ENCODE data around the gene TBL1Y.

The TBL1Y gene

DNA sequence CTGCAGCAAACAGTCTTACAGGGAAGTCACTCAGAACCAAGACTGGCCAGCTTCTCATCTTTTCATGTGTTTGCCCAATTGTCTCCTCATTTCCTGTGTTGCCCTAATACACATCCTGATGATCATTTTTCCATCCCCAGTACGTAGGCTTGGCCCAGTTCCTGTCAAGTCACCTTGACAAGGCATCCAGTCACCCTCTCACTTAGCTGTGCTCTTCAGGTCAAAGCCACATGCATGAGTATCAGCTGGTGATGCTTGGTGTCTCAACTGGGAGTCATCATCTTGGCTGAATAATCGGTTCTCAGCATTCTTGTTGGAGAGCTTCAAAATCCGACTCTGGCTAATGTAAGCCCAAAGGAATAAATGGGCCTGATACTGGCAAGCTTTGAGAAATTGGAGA is 186.5 kb downstream of the TBL1Y start:
- no peak for DNase-seq

DNA sequence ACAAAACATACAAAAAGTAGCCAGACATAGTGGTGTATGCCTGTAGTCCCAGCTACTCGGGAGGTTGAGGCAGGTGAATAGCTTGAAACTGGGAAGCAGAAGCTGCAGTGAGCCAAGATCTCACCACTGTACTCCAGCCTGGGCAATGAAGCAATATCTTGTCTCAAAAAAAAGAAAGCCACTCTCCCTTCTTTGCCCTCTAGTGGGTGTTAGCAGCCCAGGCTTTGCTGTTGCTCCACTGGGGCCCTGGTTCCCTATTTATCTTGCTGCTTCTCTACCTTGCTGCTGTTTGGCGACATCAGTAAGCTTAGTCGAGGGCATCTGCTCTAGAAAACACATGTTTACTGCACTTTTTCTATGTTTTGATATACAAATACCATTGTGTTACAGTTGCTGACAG is 189.2 kb downstream of the TBL1Y start:
- DNase-seq: no peak

DNA sequence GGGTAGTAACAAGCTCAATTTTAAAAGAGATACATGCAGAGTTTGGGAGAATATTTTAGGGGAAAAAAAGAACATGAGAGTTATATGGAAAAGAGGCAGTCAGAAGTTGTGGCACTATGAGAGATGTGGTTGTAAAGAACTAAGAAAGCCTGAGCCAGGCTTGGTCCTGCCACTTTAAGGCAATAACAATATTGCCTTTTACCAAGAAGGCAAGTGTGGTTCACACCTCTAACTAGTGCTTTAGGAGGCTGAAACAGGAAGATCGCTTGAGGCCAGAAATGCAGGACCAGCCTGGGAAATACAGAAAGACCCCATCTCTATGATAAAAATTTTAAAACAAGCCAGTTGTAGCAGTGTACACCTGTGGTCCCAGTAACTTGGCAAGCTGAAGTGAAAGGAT is 192.2 kb downstream of the TBL1Y start:
- no peak for DNase-seq

DNA sequence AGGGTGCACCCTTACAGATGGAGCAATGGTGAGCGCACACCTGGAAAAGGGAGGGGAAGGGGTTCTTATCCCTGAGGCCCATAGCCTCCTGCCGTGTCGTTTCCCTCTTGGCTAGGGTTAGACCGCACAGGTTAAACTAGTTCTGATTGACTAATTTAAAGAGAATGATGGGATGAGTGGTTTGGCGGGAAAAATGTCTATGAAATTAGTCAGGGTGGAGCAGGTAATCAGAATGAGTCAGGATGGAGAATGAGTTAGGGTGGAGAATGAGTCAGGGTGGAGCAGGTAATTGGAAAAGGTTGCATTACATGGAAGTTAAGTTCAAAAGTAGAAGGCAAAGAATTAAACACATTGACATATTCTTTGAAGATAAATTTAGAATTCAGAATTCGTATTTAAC is 196.7 kb downstream of the TBL1Y start:
- DNase-seq: no peak

DNA sequence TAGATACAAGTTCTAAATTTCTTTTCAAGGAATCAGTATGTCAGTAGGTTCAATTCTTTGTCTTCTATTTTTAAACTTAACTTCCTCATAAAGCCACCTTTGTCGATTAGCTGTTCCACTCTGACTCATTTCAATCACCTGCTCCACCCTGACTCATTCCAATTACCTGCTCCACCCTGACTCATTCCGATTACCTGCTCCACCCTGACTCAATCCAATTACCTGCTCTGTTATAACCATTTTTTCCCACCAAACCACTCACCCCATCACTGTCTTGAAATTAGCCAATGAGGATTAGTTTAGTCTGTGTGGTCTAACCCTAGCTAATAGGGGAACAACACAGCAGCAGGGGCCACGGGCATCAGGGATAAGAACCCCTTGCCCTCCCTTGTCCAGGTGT is 199.6 kb downstream of the TBL1Y start:
- DNase-seq: no peak

DNA sequence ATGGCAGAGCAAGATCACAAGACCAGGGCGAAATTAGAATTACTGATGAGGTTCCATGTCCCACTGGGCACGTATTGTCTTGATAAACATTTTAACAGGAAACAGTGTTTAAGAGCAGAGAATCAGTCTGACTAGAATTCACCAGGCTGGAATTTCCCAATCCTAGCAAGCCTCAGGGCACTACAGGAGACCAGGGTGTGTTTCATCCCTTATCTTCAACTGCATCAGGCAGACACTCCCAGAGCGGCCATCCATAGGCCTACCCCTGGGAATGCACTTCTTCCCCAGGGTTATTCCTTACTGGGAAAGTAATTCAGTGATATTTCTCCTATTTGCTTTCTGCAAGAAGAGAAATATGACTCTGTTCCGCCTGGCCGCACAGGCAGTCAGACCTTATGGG is 205.4 kb downstream of the TBL1Y start:
- no peak for DNase-seq

DNA sequence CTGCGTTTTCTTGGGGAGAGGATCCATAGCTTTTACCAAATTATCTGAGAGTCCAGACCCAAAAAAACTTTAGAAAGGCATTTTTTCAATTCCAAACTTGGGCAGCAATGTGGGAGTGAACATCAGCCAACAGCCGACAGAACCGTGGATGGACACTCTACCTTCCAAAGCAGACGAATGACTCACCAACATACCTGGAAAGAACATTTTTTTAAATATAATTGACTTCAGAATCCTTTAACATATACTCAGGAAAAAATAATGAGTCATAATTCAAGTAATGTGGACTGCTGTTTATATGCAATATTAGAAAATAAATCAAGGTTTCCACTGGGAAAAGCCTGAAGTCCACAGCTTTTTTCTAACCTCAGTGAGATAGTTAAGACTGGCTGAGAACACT is 211.7 kb downstream of the TBL1Y start:
- no peak for DNase-seq

DNA sequence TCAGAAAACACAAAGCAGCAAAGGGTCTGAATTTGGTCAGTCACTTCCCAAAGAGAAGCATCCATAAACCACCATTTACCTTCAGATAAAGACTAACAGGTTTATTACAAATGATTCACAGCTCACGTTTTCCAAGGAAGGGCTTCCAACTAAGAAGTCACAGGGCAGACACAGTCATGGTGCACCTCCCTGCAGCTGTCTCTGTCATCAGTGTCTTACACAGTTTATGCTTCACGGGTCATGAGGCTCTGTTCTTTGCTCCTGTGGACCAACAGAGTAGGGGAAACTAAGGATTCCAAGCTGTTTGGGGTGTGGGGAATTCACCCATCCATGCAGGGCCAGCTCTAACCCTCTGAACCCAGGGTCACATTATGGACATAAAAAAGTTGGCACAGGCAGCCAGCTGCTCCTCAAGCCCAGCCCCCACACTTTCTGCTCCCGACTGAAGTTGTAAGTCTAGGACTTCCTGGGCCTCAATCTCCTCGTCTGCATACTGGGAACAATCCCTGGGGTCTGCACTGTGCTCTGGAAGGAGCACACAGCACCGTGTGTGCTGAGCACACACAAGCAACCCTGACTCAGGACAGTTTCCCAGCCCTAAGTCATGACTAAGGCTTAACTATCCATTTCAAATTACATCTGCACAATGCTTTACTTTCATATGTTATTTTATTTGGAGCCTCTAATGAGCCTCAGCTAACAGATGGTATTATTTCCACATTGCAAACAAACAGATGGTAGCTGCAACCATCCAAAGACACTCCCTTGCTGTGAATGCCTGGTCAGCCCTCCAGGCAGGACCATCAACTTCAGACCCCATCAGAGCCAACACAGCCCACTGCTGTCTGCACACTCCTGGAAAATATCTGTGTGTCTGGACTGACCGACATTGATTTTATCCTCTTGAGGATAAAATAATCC is 214.9 kb downstream of the TBL1Y start:
- DNase-seq: no peak

DNA sequence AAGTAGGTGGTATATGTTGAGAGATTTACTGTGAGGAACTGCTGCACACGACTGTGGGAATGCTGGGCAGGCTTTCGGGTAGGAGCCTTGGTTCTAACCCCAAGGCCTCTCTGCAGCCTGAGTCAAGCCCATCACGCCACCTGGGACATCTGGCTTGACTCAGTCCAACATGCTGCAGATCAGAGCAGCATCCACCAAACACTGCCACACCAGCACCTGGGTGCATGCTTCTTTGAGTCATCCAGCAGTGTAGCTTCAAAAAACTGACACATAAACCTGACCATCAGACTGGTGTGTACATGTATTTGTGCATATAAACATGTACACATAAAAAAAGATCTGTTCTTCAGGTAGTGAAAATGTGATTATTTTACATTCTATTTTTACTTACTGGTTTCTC is 217.7 kb downstream of the TBL1Y start:
- no peak for DNase-seq
